Gastroesophageal sphincter (tissue), 3 donors: ENCODE results near the gene PTPRD.

Experiments used
- CTCF ChIP-seq, 4 experiments: fragments of 200-600 bp in 2 of 4; fragments of 450-650 bp in 2 of 4; sonication (generic) in 1 of 4; IDR thresholded peaks; one replicate each; pipeline ENCODE4 v1.5.1; 2017 to 2019; ENCODE audit warnings: antibody characterized with exemption in 4 of 4, mild to moderate bottlenecking in 2 of 4, moderate library complexity in 2 of 4
- EP300 ChIP-seq: sonication (generic); formaldehyde crosslinking; IDR thresholded peaks from one replicate; pipeline ENCODE4 v1.6.1; 2017; ENCODE audit warnings: antibody characterized with exemption, mild to moderate bottlenecking
- POLR2AphosphoS5 ChIP-seq: sonication (generic); formaldehyde crosslinking; IDR thresholded peaks from one replicate; pipeline ENCODE4 v1.6.1; 2017; ENCODE audit warnings: antibody characterized with exemption

DNA sequence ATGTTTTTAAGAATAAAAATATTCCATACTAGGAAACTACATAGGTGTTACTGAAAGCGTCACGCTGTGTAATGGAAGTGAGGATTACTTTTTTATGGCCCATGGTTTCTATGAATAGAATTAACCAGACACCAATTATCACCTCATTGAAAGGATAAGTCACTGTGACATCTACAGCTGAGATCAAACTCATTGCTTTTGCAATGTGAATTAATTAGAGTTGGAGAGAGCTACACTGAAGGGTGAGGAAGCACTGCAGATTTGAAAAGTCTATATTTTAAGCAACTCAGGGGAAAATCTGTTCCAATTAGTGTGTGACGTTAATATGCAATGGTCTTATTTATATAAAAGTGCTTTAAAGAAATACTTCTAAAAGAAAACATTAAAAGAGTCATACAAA is 1513.2 kb downstream of the PTPRD start:
- TF ChIP-seq CTCF (IDR thresholded peaks at IDR 0.05): no peak
- no peak for TF ChIP-seq EP300
- no peak for TF ChIP-seq POLR2AphosphoS5
